Measurements from ENCODE around the gene SMARCA4.

DNA sequence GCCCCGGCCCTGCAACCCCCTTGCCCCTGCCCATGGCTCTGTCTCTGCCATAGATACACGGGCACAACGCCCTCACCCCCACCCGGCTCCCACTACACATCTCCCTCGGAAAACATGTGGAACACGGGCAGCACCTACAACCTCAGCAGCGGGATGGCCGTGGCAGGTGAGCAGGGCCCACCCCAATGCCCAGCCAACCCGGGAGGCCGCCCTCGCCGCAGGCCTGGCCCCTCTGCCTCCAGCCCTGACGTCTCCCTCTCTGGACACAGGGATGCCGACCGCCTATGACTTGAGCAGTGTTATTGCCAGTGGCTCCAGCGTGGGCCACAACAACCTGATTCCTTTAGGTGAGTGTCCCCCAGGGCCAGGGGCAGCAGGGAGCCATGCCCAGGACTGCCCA is 40.0 kb upstream of the SMARCA4 start:
- TF ChIP-seq, protein P1, sequence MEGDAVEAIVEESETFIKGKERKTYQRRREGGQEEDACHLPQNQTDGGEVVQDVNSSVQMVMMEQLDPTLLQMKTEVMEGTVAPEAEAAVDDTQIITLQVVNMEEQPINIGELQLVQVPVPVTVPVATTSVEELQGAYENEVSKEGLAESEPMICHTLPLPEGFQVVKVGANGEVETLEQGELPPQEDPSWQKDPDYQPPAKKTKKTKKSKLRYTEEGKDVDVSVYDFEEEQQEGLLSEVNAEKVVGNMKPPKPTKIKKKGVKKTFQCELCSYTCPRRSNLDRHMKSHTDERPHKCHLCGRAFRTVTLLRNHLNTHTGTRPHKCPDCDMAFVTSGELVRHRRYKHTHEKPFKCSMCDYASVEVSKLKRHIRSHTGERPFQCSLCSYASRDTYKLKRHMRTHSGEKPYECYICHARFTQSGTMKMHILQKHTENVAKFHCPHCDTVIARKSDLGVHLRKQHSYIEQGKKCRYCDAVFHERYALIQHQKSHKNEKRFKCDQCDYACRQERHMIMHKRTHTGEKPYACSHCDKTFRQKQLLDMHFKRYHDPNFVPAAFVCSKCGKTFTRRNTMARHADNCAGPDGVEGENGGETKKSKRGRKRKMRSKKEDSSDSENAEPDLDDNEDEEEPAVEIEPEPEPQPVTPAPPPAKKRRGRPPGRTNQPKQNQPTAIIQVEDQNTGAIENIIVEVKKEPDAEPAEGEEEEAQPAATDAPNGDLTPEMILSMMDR (IDR thresholded peaks at IDR 0.05) = no peak
- TF ChIP-seq POLR2A (IDR thresholded peaks at IDR 0.05) = no peak

All from testis (tissue), 2 donors.